Endothelial cell of umbilical vein (primary cell): ENCODE results near the gene CCT4. TPM values are rescaled to one million over a fixed set of nuclear protein-coding genes. Genes with fewer than 3 reads are reported as not detected.
A peak's percentile ranks its signal among the peaks of the same experiment; 100 is the strongest.
"Not testable (repeated sequence)": the region's sequence is repeated elsewhere in the genome, so short reads cannot be mapped to it uniquely, and the experiment has no call there.

Experiments used
- BruUV-seq: library from RNA; stranded (reverse); fragments of 400-500 nt; replicated peaks from 2 replicates; lab custom pipeline; 2021; lab: Mats Ljungman, UMichigan
- CTCF ChIA-PET: fragments of 300-600, 350-600 bp; sonication (Branson Sonifier 250); formaldehyde crosslinking; loops from one replicate; lab custom pipeline; 2021; ENCODE audit warnings: antibody characterized with exemption, inconsistent platforms; lab: Charles Lee
- POLR2A ChIA-PET: fragments of 300-600, 350-600 bp; sonication (Branson Sonifier 250); formaldehyde crosslinking; loops from one replicate; lab custom pipeline; 2021; ENCODE audit warnings: antibody characterized with exemption, inconsistent platforms; lab: Charles Lee
- DNase-seq: peaks from one replicate; pipeline ENCODE4 v3.0.0-alpha.2; 2011; ENCODE audit warnings: low read depth, low spot score
- FAIRE-seq: peaks from 2 replicates; lab custom pipeline; 2011; peaks lifted over from hg19 to GRCh38; lab: Jason Lieb, UNC
- H2AFZ ChIP-seq: 2 replicates; pipeline ENCODE4 v1.6.0; 2012; ENCODE audit warnings: low read depth, low read length, control low read depth, inconsistent platforms
- H3K27ac ChIP-seq: 2 replicates; pipeline ENCODE4 v1.5.1; 2011; ENCODE audit warnings: low read depth, mild to moderate bottlenecking, control low read depth, low read length, moderate library complexity; ENCODE audit not compliant: insufficient read depth
- H3K27me3 ChIP-seq, 2 experiments: 2 replicates each; pipeline versions ENCODE4 v1.6.0 to v1.6.1; 2011; ENCODE audit warnings: low read length in 2 of 2, mixed read lengths in 1 of 2; ENCODE audit not compliant: control insufficient read depth in 2 of 2, insufficient read depth in 2 of 2
- H3K36me3 ChIP-seq, 2 experiments: 2 replicates in 1 of 2; 3 replicates in 1 of 2; pipeline ENCODE4 v1.5.1; 2011; ENCODE audit warnings: low read length in 2 of 2, mild to moderate bottlenecking in 1 of 2, moderate library complexity in 1 of 2; ENCODE audit not compliant: control insufficient read depth in 2 of 2, insufficient read depth in 2 of 2; ENCODE audit errors: extremely low read depth in 1 of 2
- H3K4me1 ChIP-seq: 3 replicates; pipeline ENCODE4 v1.5.1; 2011; ENCODE audit warnings: mild to moderate bottlenecking, low read length; ENCODE audit not compliant: control insufficient read depth, insufficient read depth; ENCODE audit errors: extremely low read depth
- H3K4me2 ChIP-seq: 2 replicates; pipeline ENCODE4 v1.6.1; 2011; ENCODE audit warnings: low read length, control low read depth, mixed read lengths; ENCODE audit not compliant: insufficient read depth
- H3K4me3 ChIP-seq, 3 experiments: fragments of 200-600 bp in 1 of 3; sonication (generic), shearing (Covaris generic) in 1 of 3; replicated peaks in 1 of 3; 2 replicates each; pipeline ENCODE4 v1.5.1; 2011 to 2016; ENCODE audit warnings: control low read depth in 3 of 3, low read length in 3 of 3, mild to moderate bottlenecking in 2 of 3, inconsistent platforms in 1 of 3, low read depth in 1 of 3, moderate library complexity in 1 of 3; ENCODE audit not compliant: insufficient read depth in 1 of 3
- H3K79me2 ChIP-seq: 2 replicates; pipeline ENCODE4 v1.6.0; 2012; ENCODE audit warnings: low read length, inconsistent platforms; ENCODE audit not compliant: control insufficient read depth, insufficient read depth
- H3K9ac ChIP-seq: replicated peaks from 2 replicates; pipeline ENCODE3; 2011; ENCODE audit warnings: low read length, control low read depth; ENCODE audit not compliant: insufficient read depth; ENCODE audit errors: extremely low read depth
- H3K9me1 ChIP-seq: replicated peaks from 3 replicates; pipeline ENCODE4 v1.6.0; 2011; ENCODE audit warnings: mild to moderate bottlenecking, low read length; ENCODE audit not compliant: control insufficient read depth, insufficient read depth; ENCODE audit errors: extremely low read depth
- H3K9me3 ChIP-seq: replicated peaks from 2 replicates; pipeline ENCODE4 v1.5.1; 2012; ENCODE audit warnings: low read length, inconsistent platforms; ENCODE audit not compliant: control insufficient read depth, insufficient read depth
- H4K20me1 ChIP-seq: replicated peaks from 2 replicates; pipeline ENCODE3; 2011; ENCODE audit warnings: mild to moderate bottlenecking, low read length; ENCODE audit not compliant: control insufficient read depth, insufficient read depth; ENCODE audit errors: extremely low read depth
- CTCF ChIP-seq, 2 donors: IDR thresholded peaks; 1 replicate in 1 of 2; 2 replicates in 1 of 2; pipeline ENCODE4 v1.5.1; 2011; ENCODE audit warnings: low read length in 2 of 2, mild to moderate bottlenecking in 2 of 2, moderate library complexity in 2 of 2, control low read depth in 1 of 2, inconsistent platforms in 1 of 2, low read depth in 1 of 2; ENCODE audit not compliant: insufficient read depth in 1 of 2; ENCODE audit errors: extremely low read depth in 1 of 2
- EZH2 ChIP-seq: IDR thresholded peaks from 2 replicates; pipeline ENCODE4 v1.6.1; 2012; ENCODE audit warnings: borderline replicate concordance, low read depth, mild to moderate bottlenecking, moderate library complexity, low read length, inconsistent platforms; ENCODE audit not compliant: severe bottlenecking
- FOS ChIP-seq: IDR thresholded peaks from 2 replicates; pipeline ENCODE4 v1.6.1; 2011; ENCODE audit warnings: mild to moderate bottlenecking, low read length, moderate library complexity, borderline replicate concordance; ENCODE audit not compliant: insufficient read depth
- GATA2 ChIP-seq: IDR thresholded peaks from 2 replicates; pipeline ENCODE4 v1.7.0; 2011; ENCODE audit warnings: low read depth, mild to moderate bottlenecking, moderate library complexity, mixed read lengths, low read length; ENCODE audit not compliant: insufficient read length, insufficient read depth
- JUN ChIP-seq: IDR thresholded peaks from 2 replicates; pipeline ENCODE4 v1.6.1; 2011; ENCODE audit warnings: borderline replicate concordance, low read depth; ENCODE audit not compliant: insufficient read length, insufficient read depth
- MAX ChIP-seq: IDR thresholded peaks from 2 replicates; pipeline ENCODE4 v1.6.1; 2011; ENCODE audit not compliant: insufficient read depth, insufficient read length
- MYC ChIP-seq: IDR thresholded peaks from one replicate; pipeline ENCODE4 v1.6.1; 2011; ENCODE audit warnings: mild to moderate bottlenecking, low read depth, low read length
- POLR2A ChIP-seq: IDR thresholded peaks from 2 replicates; pipeline ENCODE4 v1.6.1; 2012; ENCODE audit warnings: low read depth, mild to moderate bottlenecking, control low read depth, low read length
- POLR2AphosphoS5 ChIP-seq: IDR thresholded peaks from 2 replicates; pipeline ENCODE4 v1.6.1; 2012; ENCODE audit warnings: low read depth, mild to moderate bottlenecking, control low read depth, low read length, moderate library complexity; ENCODE audit not compliant: insufficient read depth
- dilution Hi-C: fragments of 300-500 bp; cut with MboI; formaldehyde crosslinking; loops from one replicate; pipeline ENCODE4 v1.15.0; 2019; ENCODE audit warnings: low sequenced_read_pairs; ENCODE audit not compliant: extremely low pct_ligation_motif_present
- intact Hi-C: fragments of 100-400 bp; cut with micrococcal nuclease; formaldehyde crosslinking; loops from one replicate; pipeline ENCODE4 v1.10.0; 2022
- polyA plus RNA-seq, 4 experiments: library from polyadenylated mRNA; depleted of rRNA in 3 of 4; stranded (reverse) in 3 of 4; unstranded in 1 of 4; fragments of >200 nt; gene quantifications; 2 replicates each; pipeline versions ENCODE4 v1.2.1 to v1.2.3, GENCODE V29; 2011 to 2012; ENCODE audit warnings: missing spikeins in 1 of 4
- total RNA-seq: library from RNA; stranded (reverse); gene quantifications from 2 replicates; pipeline ENCODE4 v1.2.3, GENCODE V29; 2021

The CCT4 gene
- total and polyA plus RNA-seq, 2 donors (not counting 3 experiments of a cell fraction or from before 2014, with no cell fraction given), result 78.5 to 220 TPM

- Histone ChIP-seq H3K27me3 (no peaks in the 10 kb centered on the region), H3K36me3 (no peaks in the 10 kb centered on the region), H3K79me2 (no peaks in the 10 kb centered on the region), H3K9ac (peak overlapping the region; percentile 42), H3K4me2 (peak overlapping the region; percentile 93), H4K20me1 (no peaks in the 10 kb centered on the region), H3K27ac (no peak overlapping the region), H2AFZ (peak overlapping the region; percentile 94), H3K9me3 (no peaks in the 10 kb centered on the region), H3K4me1 (peaks cover 5% of the 10 kb centered on the region), H3K9me1 (no peaks in the 10 kb centered on the region), H3K4me3 (peak overlapping the region; percentile 57 to 93 (median 74))
- BruUV-seq, result TSS peak; percentile 37
- intact Hi-C loops (loop anchor here (10.0 kb wide), 1 partner anchor 158 kb away; no protein-coding TSS in a partner anchor), dilution Hi-C loops (no loop called here)
- FAIRE-seq, result no peak
- DNase-seq, result no peak
- POLR2A ChIA-PET, result no interaction called here
- no peak for TF ChIP-seq POLR2A
- TF ChIP-seq GATA2, result no peak
- TF ChIP-seq FOS, result no peak
- TF ChIP-seq POLR2AphosphoS5, result no peak
- no peak for TF ChIP-seq MYC
- TF ChIP-seq CTCF (IDR thresholded peaks at IDR 0.05; ENCODE audit: extremely low read depth in 1 of 2, insufficient read depth in 1 of 2, low read depth in 1 of 2, low read length in 2 of 2), result no peak
- no peak for TF ChIP-seq JUN
- no peak for TF ChIP-seq MAX
- no peak for TF ChIP-seq EZH2
- CTCF ChIA-PET, result interaction anchor here (1.0 to 1.3 kb wide), 2 partner anchors 11 to 718 kb away, joined by 3 read pairs; no protein-coding TSS in a partner anchor
Observed at GRCh38 chr2:61853086-61853846, 35.2 kb downstream of the CCT4 start.

GRCh38 chr2:61851270-61851669 is 37.2 kb downstream of the CCT4 start:
- H3K9me3 ChIP-seq, H3K27ac ChIP-seq, H3K4me1 ChIP-seq, H4K20me1 ChIP-seq, H3K4me3 ChIP-seq, H3K9ac ChIP-seq, H3K27me3 ChIP-seq, H3K4me2 ChIP-seq, CTCF ChIA-PET, H3K36me3 ChIP-seq, H3K9me1 ChIP-seq, H2AFZ ChIP-seq, DNase-seq, H3K79me2 ChIP-seq, FAIRE-seq, BruUV-seq, dilution Hi-C loops: not testable (repeated sequence)
- intact Hi-C loops, result loop anchor here (10.0 kb wide), 1 partner anchor 156 kb away; no protein-coding TSS in a partner anchor
- POLR2A ChIA-PET, result interaction anchor here (0.6 kb wide), 1 partner anchor 103 kb away, joined by 3 read pairs; no protein-coding TSS in a partner anchor
